Psoas muscle (tissue), 8 donors: Measurements from ENCODE around the gene DAAM2. TPM values are rescaled to one million over a fixed set of nuclear protein-coding genes. Genes with fewer than 3 reads are reported as not detected.
A peak's percentile ranks its signal among the peaks of the same experiment; 100 is the strongest.

ENCODE experiments used
- ATAC-seq, 4 donors: fragments of 200-7000 bp; cut with Tn5 transposase; one replicate each; pipeline ENCODE4 v1.9.1; 2020; ENCODE audit warnings: moderate library complexity in 3 of 4, mild to moderate bottlenecking in 2 of 4
- DNase-seq, 2 donors: peaks; one replicate each; pipeline ENCODE4 v3.0.0-alpha.2; 2020
- H3K27ac ChIP-seq: fragments of 200-600 bp; one replicate; pipeline ENCODE4 v1.8.0; 2022
- H3K27me3 ChIP-seq, 3 donors: fragments of 200-600 bp in 1 of 3; one replicate each; pipeline versions ENCODE4 v1.6.1 to v1.8.0; 2013 to 2022; ENCODE audit warnings: low read length in 2 of 3, mild to moderate bottlenecking in 2 of 3, moderate library complexity in 1 of 3; ENCODE audit not compliant: insufficient read depth in 3 of 3
- H3K36me3 ChIP-seq, 2 donors: fragments of 200-600 bp in 1 of 2; one replicate each; pipeline versions ENCODE4 v1.6.1 to v1.8.0; 2013 to 2022; ENCODE audit warnings: low read depth in 1 of 2, mild to moderate bottlenecking in 1 of 2, moderate library complexity in 1 of 2; ENCODE audit not compliant: insufficient read depth in 1 of 2
- H3K4me1 ChIP-seq: fragments of 200-600 bp; one replicate; pipeline ENCODE4 v1.8.0; 2022
- H3K4me3 ChIP-seq: fragments of 200-600 bp; one replicate; pipeline ENCODE4 v1.8.0; 2022; ENCODE audit warnings: mild to moderate bottlenecking
- H3K9me3 ChIP-seq: fragments of 200-600 bp; one replicate; pipeline ENCODE4 v1.8.0; 2022
- CTCF ChIP-seq: fragments of 200-600 bp; IDR thresholded peaks from one replicate; pipeline ENCODE4 v1.8.0; 2022; ENCODE audit warnings: antibody characterized with exemption
- WGBS, 3 donors: extraction: QIAGEN DNeasy Blood & Tissue Kit; methylation state at CpG; one replicate each; pipeline versions ENCODE4 v1.1.6 to v1.1.7; 2013; 5-methylcytosine and 5-hydroxymethylcytosine counted together
- intact Hi-C, 2 donors: fragments of 100-400 bp; cut with DNase I; formaldehyde crosslinking; loops; one replicate each; pipeline versions ENCODE4 v1.11.0 to v1.14.2; 2022
- polyA plus RNA-seq, 3 donors: library from polyadenylated mRNA; stranded (reverse); fragments of 200-250 nt; gene quantifications; one replicate each; pipeline ENCODE4 v1.2.3, GENCODE V29; 2013
- total RNA-seq, 4 donors: library from RNA; stranded (reverse); fragmentation: NEBNext Ultra II Directional in 2 of 4; extraction: Animal tissue kit (Norgen Biotek cat#: 25700) in 2 of 4; gene quantifications; one replicate each; pipeline versions ENCODE4 v1.2.1 to v1.2.4, GENCODE V29; 2021 to 2023
- donor health status: healthy with polysubstance abuse.
- donor health status: DM: no; HTN: no; CAD: no; lungs with moderate emphysema.
- donor health status: Bipolar disorder and iron deficiency.
- donor health status: healthy.
- donor health status: DM: yes; HTN: yes; CAD: no.
- donor health status: DM: no; HTN: no; CAD: no.
- donor health status: DM: no; HTN: no; CAD: no.
- donor health status: DM: yes; HTN: yes; CAD: no.

Gene DAAM2
- total and polyA plus RNA-seq, 7 donors, result 7.0 to 67.1 (median 26.5) TPM

GRCh38 chr6:39881851-39882530, 89.8 kb downstream of the DAAM2 start:
- 41 to 55% (median 47%) methylated on average over 16 of the region's 16 CpGs for WGBS, 3 donors
- Histone ChIP-seq H3K36me3 (peaks cover 0 to 18% of the 10 kb centered on the region in 2 donors), H3K4me1 (peaks cover 38% of the 10 kb centered on the region), H3K27me3 (no peaks in the 10 kb centered on the region), H3K9me3 (no peaks in the 10 kb centered on the region), H3K4me3 (no peak overlapping the region), H3K27ac (no peak overlapping the region)
- intact Hi-C loops, result loop anchor here in 1 of 2 donors (5.0 kb wide), 1 partner anchor 90 kb away; the partner anchor contains the start of gene DAAM2
- DNase-seq, result no peak
- peak in 3 of 4 donors; percentile 9 to 17 (median 13) for ATAC-seq
- TF ChIP-seq CTCF, result no peak

GRCh38 chr6:39882531-39882899, 90.3 kb downstream of the DAAM2 start:
- Histone ChIP-seq H3K36me3 (peaks cover 0 to 13% of the 10 kb centered on the region in 2 donors), H3K27me3 (no peaks in the 10 kb centered on the region), H3K4me1 (peaks cover 43% of the 10 kb centered on the region), H3K4me3 (no peak overlapping the region), H3K9me3 (no peaks in the 10 kb centered on the region), H3K27ac (peak overlapping the region; percentile 30)
- peak; percentile 5 to 31 (median 14) for ATAC-seq
- intact Hi-C loops, result loop anchor here in 1 of 2 donors (5.0 kb wide), 1 partner anchor 90 kb away; the partner anchor contains the start of gene DAAM2
- TF ChIP-seq CTCF, result no peak
- peak in 1 of 2 donors; percentile 48 for DNase-seq
- 30 to 39% (median 32%) methylated on average over 7 to 8 of the region's 8 CpGs for WGBS, 3 donors

GRCh38 chr6:39884696-39885095, 92.5 kb downstream of the DAAM2 start:
- no peaks in the 10 kb centered on the region for H3K9me3 ChIP-seq
- no peak overlapping the region for H3K4me3 ChIP-seq
- H3K27me3 ChIP-seq, result no peaks in the 10 kb centered on the region
- 59 to 82% (median 66%) methylated on average over 5 of the region's 5 CpGs for WGBS, 3 donors
- DNase-seq, result no peak
- no peak for TF ChIP-seq CTCF
- H3K36me3 ChIP-seq, result peaks cover 0 to 12% of the 10 kb centered on the region in 2 donors
- peaks cover 62% of the 10 kb centered on the region for H3K4me1 ChIP-seq
- ATAC-seq, result peak in 2 of 4 donors; percentile 5 to 18
- H3K27ac ChIP-seq, result no peak overlapping the region
- intact Hi-C loops, result loop anchor here in 1 of 2 donors (5.0 kb wide), 2 partner anchors 92 to 532 kb away; partner anchors contain the start of gene DAAM2

- Histone ChIP-seq H3K4me1 (peaks cover 61% of the 10 kb centered on the region), H3K9me3 (no peaks in the 10 kb centered on the region), H3K4me3 (no peak overlapping the region), H3K27me3 (no peaks in the 10 kb centered on the region), H3K27ac (peak overlapping the region; percentile 83), H3K36me3 (peaks cover 0 to 12% of the 10 kb centered on the region in 2 donors)
- no peak for TF ChIP-seq CTCF
- intact Hi-C loops, result loop anchor here in 1 of 2 donors (5.0 kb wide), 1 partner anchor 533 kb away; no protein-coding TSS in a partner anchor
- 85 to 92% (median 87%) methylated on average over 7 of the region's 7 CpGs for WGBS, 3 donors
- DNase-seq (no peak), ATAC-seq (no peak)
Observed at GRCh38 chr6:39885691-39886090, 93.5 kb downstream of the DAAM2 start.
